ENCODE data around the gene TBCC.
"Not testable (repeated sequence)": the region's sequence is repeated elsewhere in the genome, so short reads cannot be mapped to it uniquely, and the experiment has no call there.

Gene TBCC

GRCh38 chr6:42745640-42746462 lies at the start of gene TBCC:
Gene TBCC, minus strand, starts transcription at chr6:42746103. Its CDS starts 30 bp downstream, at chr6:42746073.
- DNase-seq: peak; percentile 95

- DNase-seq: no peak
These were observed 49.7 kb upstream of the TBCC start for GRCh38 chr6:42795651-42796050.

DNA sequence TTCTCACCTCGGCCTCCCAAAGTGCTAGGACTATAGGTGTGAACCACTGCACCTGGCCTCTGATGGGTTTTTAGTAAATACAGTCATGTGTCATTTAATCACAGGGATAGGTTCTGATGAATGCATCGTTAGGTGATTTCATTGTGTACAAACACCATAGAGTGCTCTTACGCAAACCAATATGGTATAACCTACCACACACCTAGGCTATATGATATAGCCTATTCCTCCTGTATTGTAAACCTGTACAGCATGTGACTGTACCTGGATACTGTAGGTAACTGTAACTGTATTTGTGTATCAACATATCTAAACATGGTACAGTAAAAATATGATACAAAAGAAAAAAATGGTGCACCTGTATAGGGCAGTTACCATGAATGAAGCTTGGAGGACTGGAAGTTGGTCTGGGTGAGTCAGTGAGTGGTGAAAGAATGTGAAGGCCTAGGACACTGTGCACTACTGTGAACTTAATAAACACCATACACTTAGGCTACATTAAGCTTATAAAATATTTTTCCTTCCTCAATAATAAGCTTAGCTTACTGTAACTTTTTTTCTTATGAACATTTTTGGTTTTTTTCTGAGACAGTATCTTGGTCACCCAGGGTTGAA lies 45.9 kb upstream of the TBCC start:
- no peak for DNase-seq

DNA sequence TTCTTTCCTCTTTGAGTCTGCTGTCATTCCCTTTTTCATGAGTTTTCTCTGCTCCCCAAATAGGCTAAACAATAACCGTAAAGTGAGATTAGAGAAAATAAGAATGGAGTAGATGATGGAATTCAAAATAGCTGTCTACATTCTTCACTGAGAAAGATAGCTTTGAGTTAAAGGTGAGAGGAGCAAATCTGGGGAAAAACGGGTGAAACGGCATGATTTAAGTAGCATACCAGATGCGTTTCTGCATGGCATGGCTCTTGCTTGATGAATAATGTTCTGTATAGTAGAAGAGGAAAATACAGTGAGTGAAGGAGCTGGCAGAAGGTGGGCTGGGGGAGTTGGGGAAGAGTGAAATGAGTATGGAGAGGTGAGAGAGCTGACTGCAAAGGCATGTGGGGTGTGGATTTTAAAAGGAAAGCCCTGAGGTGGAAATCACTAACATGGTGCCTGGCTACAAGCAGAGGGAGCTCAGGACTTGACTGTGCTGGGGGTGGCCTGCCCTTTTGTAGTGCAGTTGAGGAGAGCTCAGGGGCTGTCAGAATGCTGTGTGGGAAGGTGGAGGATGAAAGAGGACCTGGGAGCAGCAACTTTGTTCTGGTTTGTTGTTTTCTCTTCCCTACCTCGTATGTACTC lies 44.8 kb upstream of the TBCC start:
- no peak for DNase-seq

- DNase-seq: no peak
These were observed 42.8 kb upstream of the TBCC start for GRCh38 chr6:42788671-42789070.

GRCh38 chr6:42787063-42787472 lies 41.2 kb upstream of the TBCC start:
- DNase-seq: peak; percentile 95

GRCh38 chr6:42786525-42786985 lies 40.7 kb upstream of the TBCC start:
- DNase-seq: no peak

- DNase-seq: no peak
These were observed 39.0 kb upstream of the TBCC start for GRCh38 chr6:42784717-42785498.

DNA sequence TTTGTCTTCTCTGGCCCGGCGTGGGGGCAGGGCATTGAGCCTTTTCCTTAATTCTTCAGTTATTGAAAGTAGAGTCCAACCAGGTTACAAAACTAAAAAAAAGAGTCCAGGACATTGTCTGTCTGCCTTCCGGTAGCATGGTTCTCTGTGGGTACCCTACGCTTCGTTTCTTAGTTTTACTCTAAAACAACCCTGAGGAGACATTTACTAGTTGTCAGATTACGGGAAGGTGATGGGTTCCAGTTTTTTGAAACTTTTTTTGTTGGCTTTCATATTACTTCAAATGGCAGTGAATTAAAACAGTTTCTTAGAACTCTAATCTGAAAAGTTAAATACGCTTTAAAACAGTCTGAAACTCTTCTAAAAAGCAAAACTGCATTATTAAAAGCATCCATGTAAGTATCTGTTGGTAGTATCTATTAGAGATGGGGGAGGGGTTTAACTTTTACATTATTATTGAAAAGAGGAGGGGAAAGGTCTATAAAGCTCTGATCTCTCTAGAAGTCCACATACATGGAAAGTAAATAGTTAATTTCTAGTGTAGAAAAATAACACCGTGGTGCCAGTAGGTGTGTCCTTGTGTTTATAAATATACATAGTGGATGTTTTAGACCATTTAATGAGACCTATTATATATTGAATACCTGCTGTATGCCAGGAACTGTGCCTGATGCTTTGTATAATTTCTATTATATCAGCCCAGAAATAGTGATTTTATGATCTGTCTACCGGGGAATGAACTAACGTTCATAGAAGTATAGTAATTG lies 38.2 kb upstream of the TBCC start:
- DNase-seq: no peak

GRCh38 chr6:42783177-42783875 lies 37.4 kb upstream of the TBCC start:
- DNase-seq: no peak

GRCh38 chr6:42782689-42783176 lies 36.8 kb upstream of the TBCC start:
- DNase-seq: peak; percentile 63

DNA sequence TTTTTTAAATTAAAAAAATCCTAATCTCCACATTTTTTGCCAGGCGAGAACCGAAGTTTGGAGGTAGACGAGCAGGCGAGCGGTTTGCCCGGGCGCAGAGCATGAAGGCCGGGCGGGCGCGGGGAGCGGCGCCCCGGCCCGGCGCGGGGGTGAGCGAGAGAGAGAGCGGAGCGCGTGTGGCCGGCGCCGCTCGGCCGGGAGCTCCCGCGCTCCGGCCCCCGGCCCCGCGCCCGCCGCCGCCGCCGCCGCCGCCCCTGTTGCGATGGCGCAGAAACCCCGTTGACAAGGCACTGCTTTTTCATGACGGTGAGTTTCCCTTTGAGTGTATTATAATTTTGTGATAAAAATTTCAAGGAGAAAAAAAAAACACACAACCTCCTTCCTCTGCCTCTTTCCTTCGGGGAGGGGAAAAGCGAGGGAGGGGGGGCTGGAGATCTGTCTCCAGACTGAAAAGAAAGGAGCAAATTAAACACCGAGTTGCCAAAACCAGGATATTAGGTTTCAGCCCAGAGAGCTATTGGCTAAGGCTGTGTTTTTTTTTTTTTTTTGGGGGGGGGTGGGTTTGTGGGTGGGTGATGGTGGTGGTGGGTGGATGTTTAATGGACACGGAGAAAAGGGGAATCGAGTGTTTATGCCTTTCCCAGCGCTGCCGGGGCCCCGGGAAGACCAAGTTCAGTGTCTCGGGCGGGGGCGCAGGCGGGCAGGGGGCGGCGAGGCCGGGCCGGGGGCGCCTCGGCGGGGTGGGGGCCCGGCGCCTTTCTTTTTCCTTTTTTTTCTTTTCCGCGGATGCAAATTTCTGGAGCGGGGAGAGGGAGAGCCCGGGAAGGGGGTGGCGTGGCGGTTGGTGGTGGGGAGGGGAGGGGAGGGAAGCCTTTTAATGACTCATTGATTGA lies 36.1 kb upstream of the TBCC start, which contains the start of gene BICRAL:
Gene BICRAL (plus strand): TSS at position 257 of the 893 bp plus-strand sequence. CDS start 39,971 bp downstream, outside the sequence.
- no peak for DNase-seq

DNA sequence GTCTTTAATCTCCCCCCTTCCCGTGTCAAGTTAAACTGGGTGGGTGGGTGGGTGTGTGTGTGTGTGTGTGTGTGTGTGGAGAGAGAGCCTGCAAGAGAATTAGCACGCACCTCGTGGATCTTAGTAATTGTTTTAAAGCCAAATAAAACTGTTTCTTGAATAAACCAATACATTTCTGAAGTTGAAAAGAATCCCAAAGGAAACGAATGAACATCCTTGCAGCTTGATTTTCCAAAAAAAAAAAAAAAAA lies 35.6 kb upstream of the TBCC start:
- DNase-seq: no peak

- no peak for DNase-seq
These were observed 33.6 kb upstream of the TBCC start for GRCh38 chr6:42779521-42779920.

DNA sequence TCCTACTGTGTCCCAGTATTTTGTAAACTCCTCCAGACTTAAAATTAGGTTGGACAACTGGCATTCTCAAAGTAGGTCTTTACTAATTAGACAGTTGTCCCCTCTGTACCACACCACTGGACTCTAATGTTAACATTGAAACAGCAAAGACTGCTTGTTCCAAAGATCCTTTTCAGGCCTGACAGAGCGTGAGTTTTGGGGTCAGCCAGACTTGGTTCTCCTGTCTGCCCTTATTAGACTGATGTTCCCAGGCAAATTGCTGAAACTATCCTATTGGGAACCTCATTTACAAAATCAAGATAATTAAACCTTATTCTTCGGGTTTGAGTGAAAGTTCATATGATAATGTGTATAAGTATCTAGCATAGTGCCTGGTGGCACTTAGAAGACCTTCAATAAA lies 32.2 kb upstream of the TBCC start:
- DNase-seq: no peak

DNA sequence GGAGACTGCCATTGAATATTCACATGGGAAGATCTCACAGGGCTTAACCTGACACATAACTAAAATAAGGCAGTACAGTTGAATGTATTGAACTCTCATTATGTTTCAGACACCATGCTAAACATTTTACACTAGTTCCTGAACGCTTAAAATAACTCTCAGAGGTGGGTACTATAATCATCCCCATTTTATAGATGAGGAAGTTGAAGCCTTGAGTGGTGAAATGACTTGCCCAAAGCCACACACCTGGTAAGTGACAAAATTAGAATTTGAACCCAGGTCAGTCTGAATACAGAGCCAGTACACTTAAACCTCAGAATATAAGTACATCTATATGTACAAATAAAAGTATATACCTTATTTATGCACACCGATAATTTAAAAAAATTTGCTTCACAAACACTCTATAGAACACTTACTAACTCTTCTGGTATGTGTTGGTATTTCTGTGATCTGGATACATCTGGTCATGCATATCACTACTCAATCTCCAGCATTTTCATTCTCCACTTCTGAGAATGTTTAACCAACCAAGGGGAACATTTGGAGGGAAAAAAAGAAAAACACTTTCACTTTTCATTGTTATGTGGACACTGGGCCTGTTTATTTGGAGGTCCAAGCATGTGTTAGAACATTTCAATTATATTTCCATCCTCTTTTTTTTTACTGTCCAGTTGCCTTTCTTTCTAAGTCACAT lies 31.4 kb upstream of the TBCC start:
- no peak for DNase-seq

GRCh38 chr6:42774821-42775487 lies 29.1 kb upstream of the TBCC start:
- DNase-seq: not testable (repeated sequence)

GRCh38 chr6:42774201-42774600 lies 28.3 kb upstream of the TBCC start:
- DNase-seq: no peak

DNA sequence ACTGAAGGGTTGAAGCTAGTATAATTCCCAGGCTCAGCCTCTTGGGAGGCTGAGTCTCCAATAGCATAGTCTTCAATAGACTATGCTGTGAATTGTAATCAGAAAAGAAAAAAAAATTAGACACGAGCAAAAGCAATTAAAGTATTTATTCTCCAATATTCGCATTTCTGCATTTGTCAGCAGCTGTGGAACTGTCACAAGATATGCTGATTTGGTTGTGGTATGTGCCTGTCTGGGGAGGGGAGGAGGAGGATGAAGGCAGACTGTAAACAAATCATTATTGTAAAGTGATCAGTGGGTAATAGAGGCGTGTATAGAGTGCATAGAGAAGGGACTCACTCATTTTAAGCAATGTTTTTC lies 25.8 kb upstream of the TBCC start:
- no peak for DNase-seq
